GM23338 (cell line): Measurements from ENCODE around the gene OTP. TPM values are rescaled to one million over a fixed set of nuclear protein-coding genes. Genes with fewer than 3 reads are reported as not detected.

Experiments used
- ATAC-seq: fragments of 200-7000 bp; cut with Tn5 transposase; 3 replicates; pipeline ENCODE4 v1.9.1; 2020
- DNase-seq: peaks from one replicate; pipeline ENCODE4 v3.0.0-alpha.2; 2015; ENCODE audit warnings: low spot score
- H2AFZ ChIP-seq: fragments of 200-600 bp; sonication (generic); 2 replicates; pipeline ENCODE4 v1.8.0; 2016; ENCODE audit warnings: antibody characterized with exemption, mild to moderate bottlenecking, moderate library complexity
- H3F3A ChIP-seq: fragments of 200-600 bp; sonication (generic); replicated peaks from 2 replicates; pipeline ENCODE4 v1.8.0; 2017; ENCODE audit warnings: antibody characterized with exemption, mixed run types, low read depth
- H3K27ac ChIP-seq: fragments of 200-600 bp; sonication (generic); 2 replicates; pipeline ENCODE4 v1.6.1; 2016; ENCODE audit warnings: low read depth
- H3K27me3 ChIP-seq: fragments of 200-600 bp; sonication (generic); 2 replicates; pipeline ENCODE4 v1.8.0; 2016; ENCODE audit warnings: mild to moderate bottlenecking, mixed run types, moderate library complexity; ENCODE audit not compliant: insufficient read depth
- H3K36me3 ChIP-seq: fragments of 200-600 bp; sonication (generic); 2 replicates; pipeline ENCODE4 v1.8.0; 2016; ENCODE audit warnings: mild to moderate bottlenecking; ENCODE audit not compliant: insufficient read depth
- H3K4me1 ChIP-seq: fragments of 200-600 bp; sonication (generic); 2 replicates; pipeline ENCODE4 v1.8.0; 2016; ENCODE audit warnings: mild to moderate bottlenecking, moderate library complexity; ENCODE audit not compliant: insufficient read depth
- H3K4me2 ChIP-seq: fragments of 200-600 bp; sonication (generic); 2 replicates; pipeline ENCODE4 v1.7.1; 2017; ENCODE audit warnings: mixed run types
- H3K4me3 ChIP-seq: fragments of 200-600 bp; sonication (generic); 2 replicates; pipeline ENCODE4 v1.6.1; 2016; ENCODE audit warnings: mixed run types
- H3K79me2 ChIP-seq: fragments of 200-600 bp; sonication (generic); replicated peaks from 2 replicates; pipeline ENCODE4 v1.8.0; 2017; ENCODE audit warnings: mild to moderate bottlenecking; ENCODE audit not compliant: insufficient read depth
- H3K9me2 ChIP-seq: fragments of 200-600 bp; sonication (generic); 2 replicates; pipeline ENCODE4 v1.8.0; 2017; ENCODE audit not compliant: insufficient read depth
- H4K20me1 ChIP-seq: fragments of 200-600 bp; sonication (generic); replicated peaks from 2 replicates; pipeline ENCODE4 v1.8.0; 2017; ENCODE audit warnings: mild to moderate bottlenecking; ENCODE audit not compliant: insufficient read depth
- H3K27ac Mint-ChIP-seq: 2 replicates; pipeline ENCODE4 v1.8.0; 2020; ENCODE audit warnings: inconsistent platforms, mild to moderate bottlenecking, moderate library complexity, mixed read lengths
- H3K27me3 Mint-ChIP-seq: 3 replicates; pipeline ENCODE4 v1.8.0; 2022; ENCODE audit warnings: low read depth, mild to moderate bottlenecking, moderate library complexity, mixed read lengths, inconsistent platforms; ENCODE audit not compliant: insufficient read depth, poor library complexity
- H3K36me3 Mint-ChIP-seq: 3 replicates; pipeline ENCODE4 v1.8.0; 2021; ENCODE audit warnings: low read depth, mild to moderate bottlenecking, inconsistent platforms, moderate library complexity, mixed read lengths
- H3K4me1 Mint-ChIP-seq: 3 replicates; pipeline ENCODE4 v1.8.0; 2020; ENCODE audit warnings: mild to moderate bottlenecking, inconsistent platforms, mixed read lengths
- H3K4me3 Mint-ChIP-seq: 3 replicates; pipeline ENCODE4 v1.8.0; 2021; ENCODE audit warnings: moderate library complexity, mild to moderate bottlenecking, inconsistent platforms, mixed read lengths
- H3K9me3 Mint-ChIP-seq: 3 replicates; pipeline ENCODE4 v1.8.0; 2020; ENCODE audit warnings: moderate library complexity, mild to moderate bottlenecking, inconsistent platforms, mixed read lengths
- CREB1 ChIP-seq: fragments of 250-450 bp; sonication (Bioruptor Pico); IDR thresholded peaks from 2 replicates; pipeline ENCODE4 v1.5.0; 2020; ENCODE audit warnings: low read depth, mild to moderate bottlenecking, moderate library complexity
- EZH2 ChIP-seq: fragments of 200-600 bp; sonication (generic); IDR thresholded peaks from one replicate; pipeline ENCODE4 v1.8.0; 2017; ENCODE audit warnings: antibody characterized with exemption, mild to moderate bottlenecking, low read depth; ENCODE audit not compliant: unreplicated experiment
- EZH2phosphoT487 ChIP-seq: fragments of 200-600 bp; sonication (generic); IDR thresholded peaks from one replicate; pipeline ENCODE4 v1.8.1; 2018; ENCODE audit warnings: antibody characterized with exemption; ENCODE audit not compliant: unreplicated experiment
- JUNB ChIP-seq: IDR thresholded peaks from one replicate; pipeline ENCODE4 v1.6.1; 2016; ENCODE audit warnings: antibody characterized with exemption; ENCODE audit not compliant: unreplicated experiment
- NANOG ChIP-seq: IDR thresholded peaks from 2 replicates; pipeline ENCODE4 v1.6.1; 2016; ENCODE audit warnings: antibody characterized with exemption, borderline replicate concordance
- POLR2AphosphoS5 ChIP-seq: IDR thresholded peaks from 2 replicates; pipeline ENCODE4 v1.6.1; 2016; ENCODE audit warnings: antibody characterized with exemption, low read depth
- STAT1 ChIP-seq: IDR thresholded peaks from one replicate; pipeline ENCODE4 v1.6.1; 2016; ENCODE audit warnings: antibody characterized with exemption; ENCODE audit not compliant: unreplicated experiment
- ZNF114 ChIP-seq: fragments of 250-450 bp; sonication (Bioruptor Pico); IDR thresholded peaks from 2 replicates; pipeline ENCODE4 v1.5.0; 2020; ENCODE audit warnings: mild to moderate bottlenecking, moderate library complexity
- ZNF331 ChIP-seq: fragments of 250-450 bp; sonication (Bioruptor Pico); IDR thresholded peaks from 2 replicates; pipeline ENCODE4 v1.5.0; 2020; ENCODE audit warnings: low read depth, mild to moderate bottlenecking, moderate library complexity
- polyA plus RNA-seq: library from polyadenylated mRNA; unstranded; fragments of >200 nt; fragmentation: Nextera tagmentation; extraction: Ambion mirVana; gene quantifications from 2 replicates; pipeline ENCODE4 v1.2.1, GENCODE V29; 2016
- total RNA-seq: library from RNA; depleted of rRNA; stranded (reverse); fragments of >200 nt; shearing (Covaris generic); gene quantifications from 2 replicates; pipeline ENCODE4 v1.2.3, GENCODE V29; 2014
- TF ChIP-seq, protein P1 (sequence below): fragments of 250-450 bp; sonication (Bioruptor Pico); IDR thresholded peaks from 2 replicates; pipeline ENCODE4 v1.5.0; 2020; ENCODE audit warnings: mild to moderate bottlenecking, moderate library complexity
- TF ChIP-seq, protein P2 (sequence below), 2 experiments: fragments of 200-600 bp in 1 of 2; sonication (generic) in 1 of 2; conservative IDR thresholded peaks; 2 replicates each; pipeline versions ENCODE4 v1.5.1 to v1.6.1; 2016 to 2017; ENCODE audit warnings: antibody characterized with exemption in 2 of 2, low read depth in 2 of 2, mild to moderate bottlenecking in 2 of 2, moderate library complexity in 1 of 2
- TF ChIP-seq, protein P3 (sequence below): IDR thresholded peaks from 2 replicates; pipeline ENCODE4 v1.6.1; 2016; ENCODE audit warnings: antibody characterized with exemption
- TF ChIP-seq, protein P4 (sequence below): IDR thresholded peaks from one replicate; pipeline ENCODE4 v1.6.1; 2018; ENCODE audit warnings: antibody characterized with exemption; ENCODE audit not compliant: unreplicated experiment

OTP gene
- total and polyA plus RNA-seq, 2 experiments from 2014 or later = not detected

DNA sequence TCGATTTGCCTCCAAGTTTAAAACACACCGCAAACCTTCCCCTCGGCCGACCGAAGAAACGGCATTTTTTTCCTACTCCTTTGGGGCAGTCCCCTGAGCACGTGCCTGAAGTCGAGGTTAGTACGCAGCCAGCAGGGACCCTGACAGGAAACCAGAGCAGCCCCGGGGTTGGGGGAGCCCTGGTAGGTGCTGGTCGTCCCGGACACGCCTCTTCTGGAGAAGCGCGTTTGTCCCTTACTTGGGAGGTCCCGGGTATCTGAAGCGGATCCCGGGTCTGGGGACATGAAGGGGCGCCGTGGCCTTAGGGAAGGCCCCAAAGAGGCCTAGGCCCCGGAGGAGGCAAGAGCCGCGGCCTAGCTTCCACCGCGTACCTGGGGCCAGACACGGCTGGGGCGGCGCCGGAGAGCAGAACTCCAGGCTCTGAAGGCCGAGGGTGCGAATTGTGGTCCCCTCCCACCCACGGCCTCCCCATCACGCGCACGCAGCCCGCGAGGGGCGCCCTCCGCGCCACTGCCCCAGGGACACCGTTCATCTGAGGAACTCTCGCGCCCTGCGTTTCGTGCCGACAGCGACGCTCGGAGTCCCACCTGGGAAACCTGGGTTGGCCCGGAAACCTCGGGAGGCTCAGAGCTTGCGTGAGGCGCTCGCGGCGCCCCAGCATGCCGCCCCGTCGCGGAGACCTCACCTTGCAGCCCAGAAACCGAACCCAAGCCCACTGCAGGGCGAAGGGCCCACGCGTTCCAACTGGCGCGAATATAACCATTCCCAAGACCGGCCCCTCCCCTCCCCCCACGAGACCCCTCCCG lies 10.4 kb downstream of the OTP start:
- Mint-ChIP-seq H3K36me3 (no peaks in the 10 kb centered on the region; the same call in 2 of the 3 replicates), H3K4me1 (peaks cover 24% of the 10 kb centered on the region), H3K4me3 (peak overlapping the region; percentile 73), H3K27ac (no peak overlapping the region), H3K9me3 (peaks cover 5% of the 10 kb centered on the region; the same call in 2 of the 3 replicates), H3K27me3 (peaks cover 85% of the 10 kb centered on the region)
- Histone ChIP-seq H2AFZ (peak overlapping the region; percentile 56; the same call in 1 of the 2 replicates), H3K4me3 (peak overlapping the region; percentile 50), H3K79me2 (no peaks in the 10 kb centered on the region), H4K20me1 (peaks cover 25% of the 10 kb centered on the region), H3K36me3 (no peaks in the 10 kb centered on the region), H3K27me3 (peaks cover 100% of the 10 kb centered on the region), H3K27ac (no peak overlapping the region), H3F3A (peaks cover 12% of the 10 kb centered on the region), H3K9me2 (no peaks in the 10 kb centered on the region), H3K4me1 (peaks cover 23% of the 10 kb centered on the region), H3K4me2 (peak overlapping the region; percentile 75)
- ATAC-seq = peak; percentile 29
- TF ChIP-seq POLR2AphosphoS5 (no peak), EZH2 (peak; percentile 77), ZNF114 (CRISPR knock-in tag) (no peak), EZH2phosphoT487 (peak; percentile 85), NANOG (no peak), CREB1 (no peak), STAT1 (no peak), JUNB (no peak), ZNF331 (CRISPR knock-in tag) (no peak)
- TF ChIP-seq, protein P1, sequence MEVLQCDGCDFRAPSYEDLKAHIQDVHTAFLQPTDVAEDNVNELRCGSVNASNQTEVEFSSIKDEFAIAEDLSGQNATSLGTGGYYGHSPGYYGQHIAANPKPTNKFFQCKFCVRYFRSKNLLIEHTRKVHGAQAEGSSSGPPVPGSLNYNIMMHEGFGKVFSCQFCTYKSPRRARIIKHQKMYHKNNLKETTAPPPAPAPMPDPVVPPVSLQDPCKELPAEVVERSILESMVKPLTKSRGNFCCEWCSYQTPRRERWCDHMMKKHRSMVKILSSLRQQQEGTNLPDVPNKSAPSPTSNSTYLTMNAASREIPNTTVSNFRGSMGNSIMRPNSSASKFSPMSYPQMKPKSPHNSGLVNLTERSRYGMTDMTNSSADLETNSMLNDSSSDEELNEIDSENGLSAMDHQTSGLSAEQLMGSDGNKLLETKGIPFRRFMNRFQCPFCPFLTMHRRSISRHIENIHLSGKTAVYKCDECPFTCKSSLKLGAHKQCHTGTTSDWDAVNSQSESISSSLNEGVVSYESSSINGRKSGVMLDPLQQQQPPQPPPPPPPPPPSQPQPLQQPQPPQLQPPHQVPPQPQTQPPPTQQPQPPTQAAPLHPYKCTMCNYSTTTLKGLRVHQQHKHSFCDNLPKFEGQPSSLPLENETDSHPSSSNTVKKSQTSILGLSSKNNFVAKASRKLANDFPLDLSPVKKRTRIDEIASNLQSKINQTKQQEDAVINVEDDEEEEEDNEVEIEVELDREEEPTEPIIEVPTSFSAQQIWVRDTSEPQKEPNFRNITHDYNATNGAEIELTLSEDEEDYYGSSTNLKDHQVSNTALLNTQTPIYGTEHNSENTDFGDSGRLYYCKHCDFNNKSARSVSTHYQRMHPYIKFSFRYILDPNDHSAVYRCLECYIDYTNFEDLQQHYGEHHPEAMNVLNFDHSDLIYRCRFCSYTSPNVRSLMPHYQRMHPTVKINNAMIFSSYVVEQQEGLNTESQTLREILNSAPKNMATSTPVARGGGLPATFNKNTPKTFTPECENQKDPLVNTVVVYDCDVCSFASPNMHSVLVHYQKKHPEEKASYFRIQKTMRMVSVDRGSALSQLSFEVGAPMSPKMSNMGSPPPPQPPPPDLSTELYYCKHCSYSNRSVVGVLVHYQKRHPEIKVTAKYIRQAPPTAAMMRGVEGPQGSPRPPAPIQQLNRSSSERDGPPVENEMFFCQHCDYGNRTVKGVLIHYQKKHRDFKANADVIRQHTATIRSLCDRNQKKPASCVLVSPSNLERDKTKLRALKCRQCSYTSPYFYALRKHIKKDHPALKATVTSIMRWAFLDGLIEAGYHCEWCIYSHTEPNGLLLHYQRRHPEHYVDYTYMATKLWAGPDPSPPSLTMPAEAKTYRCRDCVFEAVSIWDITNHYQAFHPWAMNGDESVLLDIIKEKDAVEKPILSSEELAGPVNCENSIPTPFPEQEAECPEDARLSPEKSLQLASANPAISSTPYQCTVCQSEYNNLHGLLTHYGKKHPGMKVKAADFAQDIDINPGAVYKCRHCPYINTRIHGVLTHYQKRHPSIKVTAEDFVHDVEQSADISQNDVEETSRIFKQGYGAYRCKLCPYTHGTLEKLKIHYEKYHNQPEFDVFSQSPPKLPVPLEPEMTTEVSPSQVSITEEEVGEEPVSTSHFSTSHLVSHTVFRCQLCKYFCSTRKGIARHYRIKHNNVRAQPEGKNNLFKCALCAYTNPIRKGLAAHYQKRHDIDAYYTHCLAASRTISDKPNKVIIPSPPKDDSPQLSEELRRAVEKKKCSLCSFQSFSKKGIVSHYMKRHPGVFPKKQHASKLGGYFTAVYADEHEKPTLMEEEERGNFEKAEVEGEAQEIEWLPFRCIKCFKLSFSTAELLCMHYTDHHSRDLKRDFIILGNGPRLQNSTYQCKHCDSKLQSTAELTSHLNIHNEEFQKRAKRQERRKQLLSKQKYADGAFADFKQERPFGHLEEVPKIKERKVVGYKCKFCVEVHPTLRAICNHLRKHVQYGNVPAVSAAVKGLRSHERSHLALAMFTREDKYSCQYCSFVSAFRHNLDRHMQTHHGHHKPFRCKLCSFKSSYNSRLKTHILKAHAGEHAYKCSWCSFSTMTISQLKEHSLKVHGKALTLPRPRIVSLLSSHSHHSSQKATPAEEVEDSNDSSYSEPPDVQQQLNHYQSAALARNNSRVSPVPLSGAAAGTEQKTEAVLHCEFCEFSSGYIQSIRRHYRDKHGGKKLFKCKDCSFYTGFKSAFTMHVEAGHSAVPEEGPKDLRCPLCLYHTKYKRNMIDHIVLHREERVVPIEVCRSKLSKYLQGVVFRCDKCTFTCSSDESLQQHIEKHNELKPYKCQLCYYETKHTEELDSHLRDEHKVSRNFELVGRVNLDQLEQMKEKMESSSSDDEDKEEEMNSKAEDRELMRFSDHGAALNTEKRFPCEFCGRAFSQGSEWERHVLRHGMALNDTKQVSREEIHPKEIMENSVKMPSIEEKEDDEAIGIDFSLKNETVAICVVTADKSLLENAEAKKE = no peak
- TF ChIP-seq, protein P2, sequence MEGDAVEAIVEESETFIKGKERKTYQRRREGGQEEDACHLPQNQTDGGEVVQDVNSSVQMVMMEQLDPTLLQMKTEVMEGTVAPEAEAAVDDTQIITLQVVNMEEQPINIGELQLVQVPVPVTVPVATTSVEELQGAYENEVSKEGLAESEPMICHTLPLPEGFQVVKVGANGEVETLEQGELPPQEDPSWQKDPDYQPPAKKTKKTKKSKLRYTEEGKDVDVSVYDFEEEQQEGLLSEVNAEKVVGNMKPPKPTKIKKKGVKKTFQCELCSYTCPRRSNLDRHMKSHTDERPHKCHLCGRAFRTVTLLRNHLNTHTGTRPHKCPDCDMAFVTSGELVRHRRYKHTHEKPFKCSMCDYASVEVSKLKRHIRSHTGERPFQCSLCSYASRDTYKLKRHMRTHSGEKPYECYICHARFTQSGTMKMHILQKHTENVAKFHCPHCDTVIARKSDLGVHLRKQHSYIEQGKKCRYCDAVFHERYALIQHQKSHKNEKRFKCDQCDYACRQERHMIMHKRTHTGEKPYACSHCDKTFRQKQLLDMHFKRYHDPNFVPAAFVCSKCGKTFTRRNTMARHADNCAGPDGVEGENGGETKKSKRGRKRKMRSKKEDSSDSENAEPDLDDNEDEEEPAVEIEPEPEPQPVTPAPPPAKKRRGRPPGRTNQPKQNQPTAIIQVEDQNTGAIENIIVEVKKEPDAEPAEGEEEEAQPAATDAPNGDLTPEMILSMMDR (conservative IDR thresholded peaks at IDR 0.05; ENCODE audit: low read depth in 2 of 2) = 0 out of 4 replicates have a peak, but pooled peaks of 1 of the 2 experiments have one; percentile 9
- TF ChIP-seq, protein P3, sequence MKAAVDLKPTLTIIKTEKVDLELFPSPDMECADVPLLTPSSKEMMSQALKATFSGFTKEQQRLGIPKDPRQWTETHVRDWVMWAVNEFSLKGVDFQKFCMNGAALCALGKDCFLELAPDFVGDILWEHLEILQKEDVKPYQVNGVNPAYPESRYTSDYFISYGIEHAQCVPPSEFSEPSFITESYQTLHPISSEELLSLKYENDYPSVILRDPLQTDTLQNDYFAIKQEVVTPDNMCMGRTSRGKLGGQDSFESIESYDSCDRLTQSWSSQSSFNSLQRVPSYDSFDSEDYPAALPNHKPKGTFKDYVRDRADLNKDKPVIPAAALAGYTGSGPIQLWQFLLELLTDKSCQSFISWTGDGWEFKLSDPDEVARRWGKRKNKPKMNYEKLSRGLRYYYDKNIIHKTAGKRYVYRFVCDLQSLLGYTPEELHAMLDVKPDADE = no peak
- TF ChIP-seq, protein P4, sequence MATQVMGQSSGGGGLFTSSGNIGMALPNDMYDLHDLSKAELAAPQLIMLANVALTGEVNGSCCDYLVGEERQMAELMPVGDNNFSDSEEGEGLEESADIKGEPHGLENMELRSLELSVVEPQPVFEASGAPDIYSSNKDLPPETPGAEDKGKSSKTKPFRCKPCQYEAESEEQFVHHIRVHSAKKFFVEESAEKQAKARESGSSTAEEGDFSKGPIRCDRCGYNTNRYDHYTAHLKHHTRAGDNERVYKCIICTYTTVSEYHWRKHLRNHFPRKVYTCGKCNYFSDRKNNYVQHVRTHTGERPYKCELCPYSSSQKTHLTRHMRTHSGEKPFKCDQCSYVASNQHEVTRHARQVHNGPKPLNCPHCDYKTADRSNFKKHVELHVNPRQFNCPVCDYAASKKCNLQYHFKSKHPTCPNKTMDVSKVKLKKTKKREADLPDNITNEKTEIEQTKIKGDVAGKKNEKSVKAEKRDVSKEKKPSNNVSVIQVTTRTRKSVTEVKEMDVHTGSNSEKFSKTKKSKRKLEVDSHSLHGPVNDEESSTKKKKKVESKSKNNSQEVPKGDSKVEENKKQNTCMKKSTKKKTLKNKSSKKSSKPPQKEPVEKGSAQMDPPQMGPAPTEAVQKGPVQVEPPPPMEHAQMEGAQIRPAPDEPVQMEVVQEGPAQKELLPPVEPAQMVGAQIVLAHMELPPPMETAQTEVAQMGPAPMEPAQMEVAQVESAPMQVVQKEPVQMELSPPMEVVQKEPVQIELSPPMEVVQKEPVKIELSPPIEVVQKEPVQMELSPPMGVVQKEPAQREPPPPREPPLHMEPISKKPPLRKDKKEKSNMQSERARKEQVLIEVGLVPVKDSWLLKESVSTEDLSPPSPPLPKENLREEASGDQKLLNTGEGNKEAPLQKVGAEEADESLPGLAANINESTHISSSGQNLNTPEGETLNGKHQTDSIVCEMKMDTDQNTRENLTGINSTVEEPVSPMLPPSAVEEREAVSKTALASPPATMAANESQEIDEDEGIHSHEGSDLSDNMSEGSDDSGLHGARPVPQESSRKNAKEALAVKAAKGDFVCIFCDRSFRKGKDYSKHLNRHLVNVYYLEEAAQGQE = no peak
- DNase-seq = peak; percentile 78
